Adrenal gland (tissue), 12 donors: ENCODE data around the gene PPFIA3. TPM values are rescaled to one million over a fixed set of nuclear protein-coding genes. Genes with fewer than 3 reads are reported as not detected.
A peak's percentile ranks its signal among the peaks of the same experiment; 100 is the strongest.

Source experiments
- DNase-seq, 7 donors: peaks; one replicate each; pipeline ENCODE4 v3.0.0-alpha.2; 2019 to 2020
- H3K27ac ChIP-seq, 5 donors: fragments of 200-600 bp; sonication (generic) in 4 of 5; 1 replicate in 3 of 5; 2 replicates in 2 of 5; pipeline versions ENCODE4 v1.5.1 to v1.8.0; 2016 to 2020; ENCODE audit warnings: mild to moderate bottlenecking in 1 of 5
- H3K27me3 ChIP-seq: fragments of 200-600 bp; 2 replicates; pipeline ENCODE4 v1.8.0; 2021
- H3K36me3 ChIP-seq, 2 donors: fragments of 200-600 bp; replicated peaks in 1 of 2; 1 replicate in 1 of 2; 2 replicates in 1 of 2; pipeline versions ENCODE4 v1.5.1 to v1.8.0; 2018 to 2022
- H3K4me1 ChIP-seq, 2 donors: fragments of 200-600 bp; replicated peaks in 1 of 2; 1 replicate in 1 of 2; 2 replicates in 1 of 2; pipeline versions ENCODE4 v1.5.1 to v1.8.0; 2018 to 2021
- H3K4me3 ChIP-seq, 4 donors: fragments of 200-600 bp; sonication (generic) in 3 of 4; one replicate each; pipeline ENCODE4 v1.5.1; 2016 to 2018
- H3K9me3 ChIP-seq, 3 donors: fragments of 200-600 bp; sonication (generic) in 1 of 3; replicated peaks in 1 of 3; 1 replicate in 2 of 3; 2 replicates in 1 of 3; pipeline versions ENCODE4 v1.5.1 to v1.8.0; 2016 to 2021
- POLR2A ChIP-seq, 2 donors: fragments of 450-650 bp; IDR thresholded peaks; one replicate each; pipeline ENCODE4 v1.6.1; 2017; ENCODE audit warnings: antibody characterized with exemption in 2 of 2, mild to moderate bottlenecking in 2 of 2, moderate library complexity in 1 of 2
- WGBS, 4 donors: extraction: QIAGEN DNeasy Blood & Tissue Kit in 2 of 4; methylation state at CpG; one replicate each; pipeline versions ENCODE4 v1.1.5 to v1.1.7; 2013 to 2017; 5-methylcytosine and 5-hydroxymethylcytosine counted together
- intact Hi-C, 2 donors: fragments of 100-400 bp; cut with DNase I; formaldehyde crosslinking; loops; one replicate each; pipeline versions ENCODE4 v1.14.1 to v1.15.0; 2022 to 2023
- polyA plus RNA-seq, 3 donors: library from polyadenylated mRNA; stranded (reverse); fragments of 200-250 nt in 2 of 3; fragments of 350-450 nt in 1 of 3; fragmentation: Illumina TruSeq in 1 of 3; extraction: RNeasy Lipid Tissue Mini Kit (QIAGEN cat#74804) in 1 of 3; gene quantifications; one replicate each; pipeline ENCODE4 v1.2.3, GENCODE V29; 2013 to 2014
- total RNA-seq, 9 donors: library from RNA; depleted of rRNA in 4 of 9; stranded (reverse); fragments of >200 nt in 4 of 9; fragments of 120-200 nt in 1 of 9; fragmentation: NEBNext Ultra II Directional in 1 of 9; extraction: Animal tissue kit (Norgen Biotek cat#: 25700) in 1 of 9; gene quantifications; one replicate each; pipeline versions ENCODE4 v1.1.0 to v1.2.4, GENCODE V29; 2013 to 2023
- TF ChIP-seq, protein P1 (sequence below), 6 experiments: fragments of 450-650 bp in 4 of 6; fragments of 200-600 bp in 2 of 6; sonication (generic) in 1 of 6; IDR thresholded peaks; 1 replicate in 5 of 6; 2 replicates in 1 of 6; pipeline versions ENCODE4 v1.5.1 to v1.8.0; 2016 to 2021; ENCODE audit warnings: antibody characterized with exemption in 6 of 6, mild to moderate bottlenecking in 2 of 6, moderate library complexity in 1 of 6
- donor health status: healthy with polysubstance abuse.
- donor health status: Bipolar disorder and iron deficiency.
- donor health status: DM: yes; HTN: yes; CAD: no.
- donor health status: DM: no; HTN: no; CAD: no.
- donor health status: DM: no; HTN: no; CAD: no.
- donor health status: DM: yes; HTN: yes; CAD: no.

Gene PPFIA3
- total and polyA plus RNA-seq, 12 donors = 2.9 to 60.2 (median 14.9) TPM

DNA sequence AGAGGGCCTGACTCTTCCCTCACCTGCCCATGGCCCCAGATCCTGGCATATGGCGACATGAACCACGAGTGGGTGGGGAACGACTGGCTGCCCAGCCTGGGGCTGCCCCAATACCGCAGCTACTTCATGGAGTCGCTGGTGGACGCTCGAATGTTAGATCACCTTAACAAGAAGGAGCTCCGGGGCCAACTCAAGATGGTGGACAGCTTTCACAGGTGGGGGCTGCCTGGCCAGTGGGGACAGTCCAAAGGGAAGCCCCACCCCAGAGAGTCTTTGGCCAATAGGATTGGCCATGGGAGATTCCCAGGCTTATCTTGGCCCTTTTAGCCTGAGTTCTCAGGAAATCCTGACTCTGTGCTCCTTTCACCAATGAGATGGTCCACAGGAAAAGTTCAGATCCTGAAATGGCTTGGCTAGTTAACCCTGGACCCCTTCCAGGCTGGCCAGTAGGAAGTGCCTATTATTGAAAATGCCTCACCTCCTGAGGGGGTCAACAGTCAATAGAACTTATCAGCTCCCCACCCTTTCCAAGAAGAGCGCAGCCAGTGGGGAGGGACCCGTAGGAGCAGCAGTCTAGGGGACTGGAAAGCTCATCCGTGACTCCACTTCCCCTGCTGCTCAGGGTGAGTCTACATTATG, 28.8 kb downstream of the PPFIA3 start:
- TF ChIP-seq, protein P1, sequence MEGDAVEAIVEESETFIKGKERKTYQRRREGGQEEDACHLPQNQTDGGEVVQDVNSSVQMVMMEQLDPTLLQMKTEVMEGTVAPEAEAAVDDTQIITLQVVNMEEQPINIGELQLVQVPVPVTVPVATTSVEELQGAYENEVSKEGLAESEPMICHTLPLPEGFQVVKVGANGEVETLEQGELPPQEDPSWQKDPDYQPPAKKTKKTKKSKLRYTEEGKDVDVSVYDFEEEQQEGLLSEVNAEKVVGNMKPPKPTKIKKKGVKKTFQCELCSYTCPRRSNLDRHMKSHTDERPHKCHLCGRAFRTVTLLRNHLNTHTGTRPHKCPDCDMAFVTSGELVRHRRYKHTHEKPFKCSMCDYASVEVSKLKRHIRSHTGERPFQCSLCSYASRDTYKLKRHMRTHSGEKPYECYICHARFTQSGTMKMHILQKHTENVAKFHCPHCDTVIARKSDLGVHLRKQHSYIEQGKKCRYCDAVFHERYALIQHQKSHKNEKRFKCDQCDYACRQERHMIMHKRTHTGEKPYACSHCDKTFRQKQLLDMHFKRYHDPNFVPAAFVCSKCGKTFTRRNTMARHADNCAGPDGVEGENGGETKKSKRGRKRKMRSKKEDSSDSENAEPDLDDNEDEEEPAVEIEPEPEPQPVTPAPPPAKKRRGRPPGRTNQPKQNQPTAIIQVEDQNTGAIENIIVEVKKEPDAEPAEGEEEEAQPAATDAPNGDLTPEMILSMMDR (IDR thresholded peaks at IDR 0.05) = no peak
- no peak for TF ChIP-seq POLR2A (IDR thresholded peaks at IDR 0.05)
- WGBS, 4 donors = 63 to 78% (median 75%) methylated on average over 7 to 11 of the region's 11 CpGs
- Histone ChIP-seq H3K4me3 (peak overlapping the region in 1 of 4 donors; percentile 73), H3K27ac (peak overlapping the region in 2 of 5 donors; percentile 91 to 94), H3K9me3 (no peaks in the 10 kb centered on the region), H3K36me3 (no peaks in the 10 kb centered on the region), H3K27me3 (no peaks in the 10 kb centered on the region), H3K4me1 (peaks cover 15 to 29% of the 10 kb centered on the region in 2 donors)
- intact Hi-C loops = loop anchor here in 1 of 2 donors (5.0 kb wide), 1 partner anchor 46 kb away; no protein-coding TSS in a partner anchor
- DNase-seq = peak in 2 of 7 donors; percentile 29 to 78

DNA sequence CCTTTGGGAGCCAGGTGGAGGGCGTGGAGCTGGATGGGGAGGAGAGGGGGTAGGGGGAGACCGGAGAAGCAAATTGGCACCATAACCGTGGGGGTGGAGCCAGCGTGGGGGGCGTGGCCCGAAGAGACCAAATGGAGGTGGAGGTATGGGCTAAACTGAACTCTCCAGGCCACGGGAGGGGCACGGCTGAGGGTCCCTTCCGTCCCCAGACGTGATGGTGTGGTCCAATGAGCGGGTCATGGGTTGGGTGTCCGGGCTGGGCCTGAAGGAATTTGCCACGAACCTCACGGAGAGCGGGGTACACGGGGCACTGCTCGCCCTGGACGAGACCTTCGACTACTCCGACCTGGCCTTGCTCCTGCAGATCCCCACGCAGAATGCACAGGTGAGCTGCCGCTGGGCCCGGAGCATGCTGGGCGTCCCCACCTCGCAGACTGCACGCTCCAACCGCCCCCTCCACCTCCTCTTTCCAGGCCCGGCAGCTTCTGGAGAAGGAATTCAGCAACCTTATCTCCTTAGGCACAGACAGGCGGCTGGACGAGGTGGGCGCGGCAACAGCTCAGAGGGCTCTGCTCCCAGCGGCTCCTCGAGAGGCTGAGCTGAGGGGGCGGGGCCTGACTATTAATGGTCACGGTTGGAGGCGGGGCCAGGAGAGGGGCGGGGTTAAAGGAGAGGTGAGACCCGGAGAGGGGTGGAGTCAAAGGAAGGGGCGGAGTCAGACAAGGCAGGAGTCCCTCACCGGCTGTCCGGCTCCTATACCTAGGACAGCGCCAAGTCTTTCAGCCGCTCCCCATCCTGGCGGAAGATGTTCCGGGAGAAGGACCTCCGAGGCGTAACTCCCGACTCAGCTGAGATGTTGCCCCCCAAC, 29.7 kb downstream of the PPFIA3 start:
- peaks cover 15 to 28% of the 10 kb centered on the region in 2 donors for H3K4me1 ChIP-seq
- intact Hi-C loops = loop anchor here in 1 of 2 donors (5.0 kb wide), 1 partner anchor 47 kb away; no protein-coding TSS in a partner anchor
- DNase-seq = peak; percentile 98 to 100 (median 99)
- 3 to 11% (median 4%) methylated on average over 13 to 49 of the region's 49 CpGs for WGBS, 4 donors
- H3K36me3 ChIP-seq = no peaks in the 10 kb centered on the region
- TF ChIP-seq, protein P1 (IDR thresholded peaks at IDR 0.05) = no peak
- peak; percentile 28 to 78 for TF ChIP-seq POLR2A (IDR thresholded peaks at IDR 0.05)
- H3K9me3 ChIP-seq = no peaks in the 10 kb centered on the region
- H3K27me3 ChIP-seq = no peaks in the 10 kb centered on the region
- H3K4me3 ChIP-seq = peak overlapping the region in 3 of 4 donors; percentile 49 to 73 (median 54)
- peak overlapping the region; percentile 58 to 94 (median 78) for H3K27ac ChIP-seq

DNA sequence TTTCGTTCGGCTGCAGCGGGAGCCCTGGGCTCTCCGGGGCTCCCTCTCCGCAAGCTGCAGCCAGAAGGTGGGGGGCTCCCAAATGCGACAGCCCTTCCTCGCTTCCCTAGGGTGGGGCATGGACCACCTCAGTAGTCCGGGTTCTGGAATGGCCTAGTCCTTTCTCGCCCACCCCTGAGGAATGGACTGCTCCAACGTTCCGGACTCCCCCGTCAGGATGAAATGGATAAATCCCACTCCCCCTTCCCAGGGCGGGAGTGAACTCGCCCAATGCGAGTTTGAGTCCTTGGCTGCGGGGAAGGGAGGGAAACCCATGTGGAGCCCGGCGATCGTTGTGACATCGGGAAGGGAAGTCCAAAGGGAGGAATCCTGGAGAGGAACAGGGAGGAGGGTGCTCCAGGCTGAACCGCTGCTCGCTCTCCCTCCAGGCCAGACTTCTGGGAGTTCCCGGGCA, 30.3 kb downstream of the PPFIA3 start:
- H3K4me3 ChIP-seq = peak overlapping the region; percentile 34 to 73 (median 52)
- peak overlapping the region; percentile 58 to 94 (median 78) for H3K27ac ChIP-seq
- peaks cover 15 to 28% of the 10 kb centered on the region in 2 donors for H3K4me1 ChIP-seq
- intact Hi-C loops = loop anchor here (5.0 kb wide), 2 partner anchors 47 to 48 kb away; no protein-coding TSS in a partner anchor
- WGBS, 4 donors = 0 to 4% (median 1%) methylated on average over 11 to 23 of the region's 23 CpGs
- peak; percentile 75 to 89 (median 85) for DNase-seq
- no peaks in the 10 kb centered on the region for H3K36me3 ChIP-seq
- H3K9me3 ChIP-seq = no peaks in the 10 kb centered on the region
- TF ChIP-seq, protein P1 (IDR thresholded peaks at IDR 0.05) = peak in 1 of 6 experiments; percentile 18
- no peak for TF ChIP-seq POLR2A (IDR thresholded peaks at IDR 0.05)
- no peaks in the 10 kb centered on the region for H3K27me3 ChIP-seq
